GM20000 (cell line): ENCODE results near the gene CHID1.

Experiments
- DNase-seq: peaks from one replicate; pipeline ENCODE4 v3.0.0; 2012; ENCODE audit warnings: low spot score
- CTCF ChIP-seq: IDR thresholded peaks from 2 replicates; pipeline ENCODE4 v1.5.1; 2012; ENCODE audit warnings: mild to moderate bottlenecking, control low read depth; ENCODE audit errors: extremely low read depth, missing control alignments

CHID1 gene

DNA sequence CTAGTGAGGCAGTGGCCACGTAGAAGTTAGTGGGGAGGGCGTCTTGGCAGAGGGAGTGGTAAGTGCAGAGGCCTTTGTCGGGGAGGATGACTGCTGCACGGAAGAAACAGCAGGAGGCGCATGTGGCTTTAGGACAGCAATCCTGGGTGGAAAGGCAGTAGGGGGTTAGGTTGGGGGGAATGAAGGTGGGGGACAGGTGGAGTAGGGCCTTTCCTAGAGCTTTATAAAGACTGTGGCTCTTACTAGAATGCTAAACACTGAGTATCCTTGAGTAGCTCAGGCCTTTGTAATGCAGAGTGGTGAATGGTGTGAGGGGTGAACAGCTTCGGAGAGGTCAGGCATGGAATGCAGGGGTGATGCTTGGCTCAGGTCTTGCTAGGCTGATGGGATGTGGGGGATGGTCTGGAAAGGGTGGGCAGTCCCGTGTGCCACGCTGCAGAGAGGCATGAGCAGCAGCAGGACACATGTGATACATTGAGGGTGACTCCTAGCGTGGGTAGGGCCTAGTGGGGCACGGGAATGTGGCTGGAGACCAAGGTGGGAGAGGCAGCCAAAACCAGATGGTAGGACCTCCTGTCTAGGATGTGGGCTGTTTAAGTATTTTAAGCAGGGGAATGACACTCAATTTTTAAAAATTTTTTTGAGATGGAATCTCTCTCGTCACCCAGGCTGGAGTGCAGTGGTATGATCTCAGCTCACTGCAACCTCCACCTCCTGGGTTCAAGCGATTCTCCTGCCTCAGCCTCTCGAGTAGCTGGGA lies 34.3 kb upstream of the CHID1 start:
- DNase-seq: no peak
- no peak for TF ChIP-seq CTCF

- no peak for TF ChIP-seq CTCF
- DNase-seq: no peak
Observed at GRCh38 chr11:942823-943222, 32.2 kb upstream of the CHID1 start.

- TF ChIP-seq CTCF: no peak
- no peak for DNase-seq
Observed at GRCh38 chr11:940496-941135, 30.0 kb upstream of the CHID1 start.

- no peak for DNase-seq
- TF ChIP-seq CTCF: no peak
Observed at GRCh38 chr11:937841-938261, 27.2 kb upstream of the CHID1 start.

- DNase-seq: no peak
- no peak for TF ChIP-seq CTCF
Observed at GRCh38 chr11:936199-936598, 25.6 kb upstream of the CHID1 start.

DNA sequence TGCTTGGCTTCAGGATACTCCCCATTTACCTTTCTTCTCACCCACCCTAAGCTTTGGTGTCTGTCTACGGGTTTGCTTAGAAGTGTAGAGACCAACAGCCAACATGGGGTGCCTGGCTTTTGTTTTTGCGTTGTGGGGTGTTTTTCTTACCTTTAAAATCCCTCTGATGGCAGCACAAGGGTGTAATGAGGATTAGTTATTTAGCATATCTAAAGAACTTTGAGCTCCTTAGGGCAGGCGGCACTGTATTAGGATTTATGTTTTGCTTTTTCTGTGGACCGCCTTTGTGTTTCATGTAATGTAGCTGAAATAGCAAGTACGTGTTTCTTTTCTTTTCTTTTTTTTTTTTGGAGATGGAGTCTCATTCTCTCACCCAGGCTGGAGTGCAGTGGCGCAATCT lies 23.9 kb upstream of the CHID1 start:
- no peak for TF ChIP-seq CTCF
- DNase-seq: no peak

DNA sequence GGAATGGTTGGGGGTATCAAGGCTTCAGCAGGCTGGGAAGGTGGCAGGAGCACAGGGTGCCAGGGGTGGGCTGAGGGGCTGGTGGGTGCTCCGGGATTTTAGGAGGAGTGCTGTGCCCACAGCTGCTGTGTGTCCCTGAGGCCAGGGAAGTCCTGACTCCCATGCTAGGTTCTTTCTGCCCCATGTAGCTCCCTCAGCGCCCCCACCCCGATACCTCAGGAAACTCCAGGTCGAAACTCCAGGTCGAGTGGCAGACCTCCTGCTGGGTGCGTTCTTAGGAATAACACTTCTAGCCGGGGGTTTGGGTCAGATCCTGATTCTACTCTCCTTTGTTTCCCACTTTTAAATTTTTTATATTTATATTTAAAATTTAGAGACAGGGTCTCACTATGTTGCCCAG lies 23.3 kb upstream of the CHID1 start:
- TF ChIP-seq CTCF: no peak

More for the DNA sequence above, 23.3 kb upstream of the CHID1 start:
- no peak for DNase-seq
